GM21825 (cell line): ENCODE data around the gene KRT15.

Experiments used
- ATAC-seq: cut with Tn5 transposase; IDR thresholded peaks from one replicate; pipeline ENCODE4 v1.9.1; 2021; ENCODE audit warnings: mild to moderate bottlenecking, moderate library complexity; ENCODE audit not compliant: unreplicated experiment

Gene KRT15

DNA sequence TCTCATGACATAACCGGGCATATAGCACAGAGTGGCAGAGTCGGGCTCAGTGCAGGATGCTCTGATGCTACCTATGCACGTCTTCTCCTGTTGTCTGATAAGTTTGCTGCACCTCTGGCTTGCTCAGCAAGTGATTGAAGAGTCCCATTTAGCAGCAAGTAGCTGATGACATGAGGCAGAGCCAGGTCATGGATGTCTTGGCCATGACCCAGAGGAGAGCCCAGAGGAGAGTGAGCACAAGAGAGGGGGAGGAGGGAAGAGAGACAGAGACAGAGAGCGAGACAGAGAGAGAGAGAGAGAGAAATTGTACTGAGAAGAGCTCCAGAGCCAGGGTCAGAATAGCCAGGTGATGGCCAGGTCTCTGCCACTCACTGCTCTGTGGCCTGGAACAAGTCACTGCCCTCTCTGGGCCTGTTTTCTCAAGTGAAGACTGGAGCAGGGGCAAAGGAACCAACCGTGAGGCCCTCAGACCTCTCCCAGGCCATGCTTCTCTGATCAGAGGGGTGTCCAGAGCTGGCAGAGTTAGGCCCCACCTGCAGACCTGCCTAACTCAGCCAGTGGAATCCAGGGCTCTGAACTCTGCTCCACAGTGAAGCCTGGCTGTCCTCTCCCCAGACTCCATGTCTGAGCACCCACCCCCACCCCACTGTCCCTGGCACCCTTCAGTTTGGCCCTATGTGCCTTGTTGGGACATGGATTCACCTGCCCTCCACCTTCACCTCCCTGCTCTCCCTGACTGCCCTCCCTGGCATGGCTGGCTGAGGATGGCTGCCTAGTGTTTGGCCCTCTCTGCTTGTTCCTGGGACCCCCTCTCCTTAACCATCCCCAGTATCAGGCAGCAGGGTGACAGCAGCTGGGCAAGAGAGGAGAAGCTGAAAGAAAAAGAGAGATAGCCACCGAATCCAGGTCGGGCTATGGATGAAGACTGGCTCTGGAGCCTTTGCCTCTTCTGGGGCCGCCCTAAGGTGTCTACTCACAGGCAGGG lies 33.5 kb downstream of the KRT15 start:
- ATAC-seq: no peak

DNA sequence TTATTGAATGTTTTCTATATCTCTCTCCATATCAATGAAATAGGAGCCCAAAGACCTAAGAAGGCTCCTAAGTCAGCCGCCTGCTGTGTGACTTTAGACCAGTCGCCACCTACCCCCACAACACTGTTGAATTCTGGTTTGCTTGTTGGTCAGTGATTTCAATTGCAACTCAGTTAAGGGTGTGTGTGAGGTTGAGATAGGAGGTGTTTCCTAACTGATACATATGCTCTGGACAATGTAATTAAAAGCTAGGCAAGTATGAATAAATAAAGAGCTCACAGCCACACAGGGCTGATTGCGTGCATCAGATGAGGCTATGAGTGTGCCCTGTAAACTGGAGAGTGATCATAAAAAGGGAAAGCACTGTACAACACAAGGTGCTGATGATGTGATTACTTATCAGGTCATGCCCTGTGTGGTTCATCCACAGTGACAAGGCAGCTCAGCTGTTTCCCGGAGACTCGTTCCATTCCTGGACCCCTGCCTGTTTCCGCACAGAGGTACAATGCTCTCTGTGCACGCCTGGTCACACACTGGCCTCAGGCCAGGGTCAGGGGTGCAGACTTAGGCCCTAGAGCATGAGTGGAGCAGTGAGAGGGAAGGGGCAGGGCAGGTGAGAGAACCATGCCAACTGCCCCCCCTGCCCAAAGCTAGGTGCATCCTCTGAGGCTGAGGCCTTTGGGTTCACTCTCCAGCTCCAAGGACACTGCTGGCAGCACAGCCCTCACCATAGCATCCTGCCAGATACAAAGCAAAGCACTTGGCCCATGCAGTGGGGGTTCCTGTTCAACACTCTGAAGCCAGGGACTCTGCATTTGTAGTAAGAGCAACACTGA lies 34.5 kb downstream of the KRT15 start:
- no peak for ATAC-seq

DNA sequence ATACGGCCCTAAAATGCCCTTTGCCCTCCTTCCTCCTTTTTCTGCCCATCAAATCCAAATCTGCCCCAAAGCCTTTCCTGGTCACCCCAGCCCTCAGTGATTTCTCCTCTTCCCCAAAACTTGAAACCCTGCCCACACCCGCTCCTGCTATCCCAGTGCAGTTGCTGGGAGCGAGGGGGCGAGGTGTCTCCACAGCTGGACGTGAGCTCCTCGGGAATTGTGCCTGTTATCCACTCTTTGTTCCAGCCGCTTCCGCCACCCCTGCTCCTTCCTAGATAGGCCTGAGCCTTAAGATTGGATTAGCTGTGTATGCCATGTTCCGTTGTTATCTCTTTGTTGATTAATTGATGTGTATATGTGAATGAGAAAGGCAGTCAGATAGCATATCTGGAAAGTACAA lies 35.2 kb downstream of the KRT15 start:
- ATAC-seq: no peak

DNA sequence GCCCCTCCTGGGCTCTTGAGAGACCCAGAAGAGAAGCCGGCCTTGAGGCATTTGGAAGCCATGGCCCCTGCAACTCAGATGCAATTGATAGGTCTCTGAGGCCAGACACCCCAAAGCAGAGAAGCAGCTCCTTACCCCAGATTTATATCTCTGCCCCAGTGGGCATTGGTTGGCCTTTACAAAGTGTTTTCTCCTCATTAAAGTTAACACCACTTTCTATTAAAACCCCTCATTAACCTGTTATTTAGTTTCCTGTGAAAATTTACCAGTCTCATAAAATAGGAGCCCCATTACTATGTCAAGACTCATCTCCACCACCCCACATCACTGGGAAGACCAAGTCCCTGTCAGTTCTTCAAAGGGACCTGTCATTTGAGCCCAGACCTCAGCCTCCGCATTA lies 37.7 kb downstream of the KRT15 start, which contains the start of gene KRT35:
KRT35 (minus strand) TSS at position 116 of the 400 bp plus-strand sequence; CDS start at position 62, 54 bp downstream.
- ATAC-seq: no peak

DNA sequence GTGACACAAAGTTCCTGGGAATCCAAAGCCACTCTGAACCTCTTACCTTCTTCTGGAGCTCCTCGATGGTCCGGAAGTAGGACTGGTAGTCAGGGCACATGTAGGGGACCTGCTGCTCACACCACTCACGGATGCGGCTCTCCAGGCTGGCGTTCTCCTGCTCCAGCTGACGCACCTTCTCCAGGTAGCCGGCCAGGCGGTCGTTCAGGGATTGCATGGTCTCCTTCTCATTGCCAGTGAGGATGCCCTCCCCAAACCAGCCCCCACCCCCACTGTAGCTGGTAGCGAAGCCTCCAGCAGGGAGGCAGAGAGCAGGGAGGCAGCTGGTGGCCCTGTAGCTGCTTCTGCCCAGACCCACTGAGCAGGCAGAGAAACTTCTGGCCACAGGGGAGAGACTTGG lies 38.1 kb downstream of the KRT15 start:
- ATAC-seq: no peak

DNA sequence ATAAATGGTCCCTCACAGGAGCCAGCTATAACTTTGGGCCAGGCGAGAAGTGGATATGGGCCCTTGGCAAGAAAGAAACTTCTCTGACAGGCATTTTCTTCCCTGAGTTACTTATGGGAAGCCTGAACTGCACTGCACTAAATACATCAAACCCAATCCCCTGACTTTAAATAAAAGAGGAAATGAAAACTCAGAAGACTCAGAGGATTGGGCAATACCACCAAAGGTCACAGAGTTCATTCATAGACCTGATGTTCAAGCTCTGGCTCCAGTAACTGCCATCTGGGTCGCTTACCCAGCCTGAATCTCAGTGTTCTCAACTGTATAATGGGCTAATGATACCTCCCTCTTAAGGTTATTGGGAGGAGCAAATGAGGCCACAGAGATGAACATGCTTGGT lies 38.6 kb downstream of the KRT15 start:
- no peak for ATAC-seq

DNA sequence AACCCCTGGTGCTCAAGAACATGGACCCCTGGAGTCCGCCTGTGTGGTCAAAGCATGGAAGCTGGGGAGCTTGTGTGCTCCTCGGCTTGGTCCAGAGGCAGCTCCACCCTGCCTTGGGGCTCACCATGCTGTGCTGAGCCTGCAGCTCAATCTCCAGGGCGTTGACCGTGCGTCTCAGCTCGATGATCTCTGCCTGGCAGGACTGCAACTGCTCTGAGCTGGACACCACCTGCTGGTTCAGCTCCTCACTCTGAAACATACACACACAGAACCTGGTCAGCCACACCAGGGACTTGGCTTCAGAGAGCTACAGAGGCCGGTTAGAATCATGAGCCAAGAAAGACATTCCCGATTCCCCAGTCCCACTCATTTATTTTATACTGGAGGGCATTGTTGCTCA lies 40.5 kb downstream of the KRT15 start:
- no peak for ATAC-seq

DNA sequence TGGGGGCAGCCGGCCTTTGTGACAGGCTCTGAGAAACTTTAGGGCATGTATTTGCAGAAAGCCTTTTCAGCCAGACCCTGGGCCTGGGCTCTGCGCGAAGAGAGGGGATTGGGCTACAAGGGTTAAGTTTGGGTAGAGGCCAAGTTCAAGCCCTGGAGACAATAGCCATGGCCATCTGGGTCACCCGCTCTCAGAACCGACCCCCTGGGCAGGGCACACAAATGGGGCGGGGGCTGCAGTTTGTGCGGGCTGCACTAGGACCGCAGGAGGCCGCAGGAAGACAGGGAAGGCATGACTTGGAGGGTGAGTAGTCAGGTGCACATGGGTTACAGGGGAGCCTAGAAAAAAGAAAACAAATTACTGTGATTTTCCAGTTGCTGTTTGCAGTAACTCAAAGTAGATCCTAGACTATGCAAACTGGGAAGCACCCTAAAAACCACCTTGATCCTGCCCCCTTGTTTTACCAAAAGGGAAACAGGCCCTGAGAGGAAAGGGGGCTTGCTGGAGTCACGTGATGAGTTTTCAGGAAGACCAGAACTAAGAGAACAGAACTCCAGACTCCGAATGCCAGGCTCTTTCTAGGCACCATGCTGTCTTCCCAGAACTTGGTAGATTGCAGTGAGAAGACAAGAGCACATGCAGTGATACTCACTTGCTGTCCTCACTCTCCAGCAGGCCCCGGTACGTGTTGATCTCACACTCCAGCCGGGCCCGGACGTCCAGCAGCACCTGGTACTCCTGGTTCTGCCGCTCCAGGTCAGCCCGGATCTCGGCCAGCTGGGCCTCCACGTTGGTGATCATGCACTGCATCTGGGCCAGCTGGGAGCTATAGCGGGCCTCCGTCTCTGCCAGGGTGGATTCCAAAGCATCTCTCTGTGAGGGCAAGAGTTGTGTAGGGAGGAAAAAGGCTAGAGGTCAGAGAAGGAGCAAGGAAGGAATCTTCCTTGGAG lies 41.5 kb downstream of the KRT15 start:
- ATAC-seq: no peak

DNA sequence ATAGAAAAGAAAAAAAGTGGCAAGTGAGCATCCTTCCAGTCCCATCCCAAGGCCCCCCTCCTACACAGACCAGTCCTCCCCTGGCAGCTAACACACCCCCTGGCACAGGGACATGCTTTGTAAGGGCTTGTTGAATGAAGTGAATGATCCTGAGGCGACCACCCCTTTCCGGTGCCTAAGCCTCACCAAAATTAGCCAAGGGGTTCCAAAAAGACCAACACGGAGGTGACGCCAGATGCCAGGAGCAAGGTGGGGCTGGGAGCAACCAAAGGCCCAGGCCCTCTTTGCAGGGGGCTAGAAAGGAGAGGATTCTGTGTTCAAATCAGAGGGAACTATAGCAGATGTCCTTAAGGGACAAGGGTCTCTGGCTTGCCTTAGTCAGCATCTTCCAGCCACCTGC lies 43.3 kb downstream of the KRT15 start:
- ATAC-seq: no peak

DNA sequence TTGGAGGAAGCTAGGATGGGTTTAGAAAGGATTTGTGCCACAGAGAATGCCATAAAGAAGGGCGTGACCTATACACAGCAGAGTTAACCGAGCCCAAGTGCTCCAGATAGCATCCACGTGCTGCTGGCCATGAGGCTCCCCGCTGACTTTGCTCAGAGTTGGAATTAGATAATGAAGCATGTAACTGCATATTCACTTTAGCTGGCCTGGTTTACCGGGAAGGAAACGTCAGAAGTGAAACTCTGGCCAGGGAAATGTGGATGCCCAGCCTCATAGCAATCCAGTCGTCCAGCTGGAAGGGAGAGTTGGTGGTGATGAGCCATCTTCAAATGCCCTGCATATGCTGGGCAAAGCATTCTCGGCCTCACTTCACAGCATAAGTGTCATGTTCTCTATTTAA lies 43.8 kb downstream of the KRT15 start:
- no peak for ATAC-seq

DNA sequence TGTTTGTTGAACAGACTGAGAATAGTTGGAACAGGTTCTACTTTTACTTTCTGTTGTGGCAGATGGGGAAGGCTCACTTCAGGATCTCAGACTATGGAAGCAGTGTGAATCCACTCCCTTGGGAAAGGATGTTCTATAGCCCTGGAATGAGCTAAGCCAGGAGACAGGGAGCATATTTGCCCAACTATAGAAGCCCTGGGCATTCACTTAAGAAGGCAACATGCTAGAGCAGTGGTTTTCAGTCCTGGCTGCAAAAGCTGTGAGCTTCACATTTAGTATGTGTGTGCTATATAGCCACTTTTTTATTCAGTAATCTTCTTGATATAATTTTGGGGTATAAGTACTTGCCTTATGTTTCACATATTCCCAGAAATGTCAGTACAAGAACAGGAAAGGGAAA lies 50.3 kb downstream of the KRT15 start:
- no peak for ATAC-seq

DNA sequence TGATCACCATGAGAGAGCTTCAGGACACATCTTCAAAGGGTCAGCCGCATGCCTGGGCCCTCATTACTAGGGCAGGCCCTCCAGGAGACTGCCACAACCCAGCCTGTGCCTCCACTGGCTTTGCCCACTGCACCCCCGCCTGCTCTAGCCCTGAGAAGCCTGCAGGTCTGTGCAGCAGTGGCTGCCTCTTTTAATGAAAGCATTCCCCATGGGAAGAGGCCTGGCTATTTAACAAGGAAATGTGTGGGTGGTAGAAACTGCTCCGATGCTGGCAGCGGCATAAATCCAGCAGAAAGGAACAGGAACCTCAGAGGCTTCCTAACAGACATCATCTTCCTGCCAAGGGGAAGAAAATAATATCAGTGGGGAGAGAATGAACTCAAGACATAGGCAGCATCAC lies 51.1 kb downstream of the KRT15 start:
- ATAC-seq: no peak

DNA sequence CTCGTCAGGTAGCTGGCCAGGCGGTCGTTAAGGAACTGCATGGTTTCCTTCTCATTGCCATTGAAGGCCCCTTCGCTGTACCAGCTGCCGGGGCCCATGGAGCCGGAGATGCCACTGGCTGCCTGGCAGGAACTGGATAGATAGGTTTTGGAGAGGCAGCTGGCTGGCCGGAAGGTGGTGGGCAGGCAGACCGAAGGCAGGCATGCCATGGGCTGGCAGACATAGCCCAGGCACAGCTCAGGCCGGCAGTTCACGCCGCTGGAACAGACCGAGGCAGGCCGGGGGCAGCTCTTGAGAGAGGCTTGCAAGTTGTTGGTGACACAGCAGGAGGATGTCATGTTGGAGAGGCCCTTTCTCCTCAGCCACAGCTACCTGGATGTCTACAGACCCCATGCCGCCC lies 51.7 kb downstream of the KRT15 start, which contains the start of gene KRT32:
KRT32 (minus strand) TSS at position 399 of the 400 bp plus-strand sequence; CDS start at position 338, 61 bp downstream.
- no peak for ATAC-seq

DNA sequence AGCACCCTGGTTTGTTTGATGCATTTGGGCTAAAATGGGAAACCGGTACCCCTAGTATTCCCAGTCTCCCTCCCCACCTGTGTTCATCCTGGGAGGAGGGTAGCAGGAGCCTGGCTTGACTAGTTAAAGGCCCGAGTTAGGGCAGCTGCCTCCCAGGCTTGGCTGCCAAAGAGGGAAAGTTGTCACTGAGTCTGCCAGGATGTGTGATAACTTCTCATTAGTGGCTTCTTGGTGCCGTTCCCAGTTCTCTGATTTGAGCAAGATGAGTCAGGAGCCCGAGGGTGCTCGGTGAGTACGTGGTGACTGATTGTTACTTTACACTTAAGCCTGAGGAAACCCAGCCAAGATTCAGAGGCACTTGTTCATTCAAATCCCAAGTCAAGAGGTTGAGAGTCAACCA lies 54.0 kb downstream of the KRT15 start:
- ATAC-seq: no peak

DNA sequence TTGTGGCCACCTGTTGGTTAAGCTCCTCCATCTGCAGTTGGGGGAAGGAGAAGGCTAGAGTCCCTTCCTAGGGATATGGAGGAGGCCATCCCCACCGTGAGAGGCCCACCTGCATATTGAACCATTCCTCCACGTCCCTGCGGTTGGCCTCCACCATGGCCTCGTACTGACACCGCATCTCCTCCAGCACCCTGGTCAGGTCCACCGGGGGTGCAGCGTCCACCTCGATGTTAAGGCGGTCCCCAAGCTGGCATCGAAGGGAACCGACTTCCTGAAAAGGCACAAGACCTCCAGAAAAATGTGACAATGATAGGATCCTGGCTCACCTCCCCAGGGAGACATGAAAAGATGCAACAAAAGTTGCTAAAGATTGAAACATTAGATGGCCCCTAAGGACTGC lies 54.5 kb downstream of the KRT15 start:
- no peak for ATAC-seq

DNA sequence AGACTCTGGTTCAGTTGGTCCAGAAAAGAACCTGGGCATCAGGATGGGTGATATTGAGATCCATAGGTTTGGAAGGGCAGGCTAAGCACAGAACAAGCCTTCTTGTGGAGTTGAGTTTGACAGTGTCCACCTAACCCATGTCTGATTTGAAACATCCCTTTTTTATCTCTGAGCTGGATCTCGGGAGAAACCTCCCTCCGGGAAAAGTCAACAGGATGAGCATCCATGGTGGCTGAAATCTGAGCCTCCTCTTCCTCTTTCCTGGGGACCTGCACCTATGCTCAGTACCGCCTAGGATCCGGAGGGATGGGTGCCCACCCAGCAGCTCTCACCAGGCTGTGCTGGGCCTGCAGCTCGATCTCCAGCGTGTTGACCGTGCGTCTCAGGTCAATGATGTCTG lies 54.9 kb downstream of the KRT15 start:
- ATAC-seq: no peak
